Endothelial cell of umbilical vein (primary cell): ENCODE results near the gene NALCN. TPM values are rescaled to one million over a fixed set of nuclear protein-coding genes. Genes with fewer than 3 reads are reported as not detected.

ENCODE experiments used
- BruUV-seq: library from RNA; stranded (reverse); fragments of 400-500 nt; replicated peaks from 2 replicates; lab custom pipeline; 2021; lab: Mats Ljungman, UMichigan
- CTCF ChIA-PET: fragments of 300-600, 350-600 bp; sonication (Branson Sonifier 250); formaldehyde crosslinking; loops from one replicate; lab custom pipeline; 2021; ENCODE audit warnings: antibody characterized with exemption, inconsistent platforms; lab: Charles Lee
- POLR2A ChIA-PET: fragments of 300-600, 350-600 bp; sonication (Branson Sonifier 250); formaldehyde crosslinking; loops from one replicate; lab custom pipeline; 2021; ENCODE audit warnings: antibody characterized with exemption, inconsistent platforms; lab: Charles Lee
- DNase-seq: peaks from one replicate; pipeline ENCODE4 v3.0.0-alpha.2; 2011; ENCODE audit warnings: low read depth, low spot score
- FAIRE-seq: peaks from 2 replicates; lab custom pipeline; 2011; peaks lifted over from hg19 to GRCh38; lab: Jason Lieb, UNC
- H2AFZ ChIP-seq: 2 replicates; pipeline ENCODE4 v1.6.0; 2012; ENCODE audit warnings: low read depth, low read length, control low read depth, inconsistent platforms
- H3K27ac ChIP-seq: 2 replicates; pipeline ENCODE4 v1.5.1; 2011; ENCODE audit warnings: low read depth, mild to moderate bottlenecking, control low read depth, low read length, moderate library complexity; ENCODE audit not compliant: insufficient read depth
- H3K27me3 ChIP-seq, 2 experiments: 2 replicates each; pipeline versions ENCODE4 v1.6.0 to v1.6.1; 2011; ENCODE audit warnings: low read length in 2 of 2, mixed read lengths in 1 of 2; ENCODE audit not compliant: control insufficient read depth in 2 of 2, insufficient read depth in 2 of 2
- H3K36me3 ChIP-seq, 2 experiments: 2 replicates in 1 of 2; 3 replicates in 1 of 2; pipeline ENCODE4 v1.5.1; 2011; ENCODE audit warnings: low read length in 2 of 2, mild to moderate bottlenecking in 1 of 2, moderate library complexity in 1 of 2; ENCODE audit not compliant: control insufficient read depth in 2 of 2, insufficient read depth in 2 of 2; ENCODE audit errors: extremely low read depth in 1 of 2
- H3K4me1 ChIP-seq: 3 replicates; pipeline ENCODE4 v1.5.1; 2011; ENCODE audit warnings: mild to moderate bottlenecking, low read length; ENCODE audit not compliant: control insufficient read depth, insufficient read depth; ENCODE audit errors: extremely low read depth
- H3K4me2 ChIP-seq: 2 replicates; pipeline ENCODE4 v1.6.1; 2011; ENCODE audit warnings: low read length, control low read depth, mixed read lengths; ENCODE audit not compliant: insufficient read depth
- H3K4me3 ChIP-seq, 3 experiments: fragments of 200-600 bp in 1 of 3; sonication (generic), shearing (Covaris generic) in 1 of 3; replicated peaks in 1 of 3; 2 replicates each; pipeline ENCODE4 v1.5.1; 2011 to 2016; ENCODE audit warnings: control low read depth in 3 of 3, low read length in 3 of 3, mild to moderate bottlenecking in 2 of 3, inconsistent platforms in 1 of 3, low read depth in 1 of 3, moderate library complexity in 1 of 3; ENCODE audit not compliant: insufficient read depth in 1 of 3
- H3K79me2 ChIP-seq: 2 replicates; pipeline ENCODE4 v1.6.0; 2012; ENCODE audit warnings: low read length, inconsistent platforms; ENCODE audit not compliant: control insufficient read depth, insufficient read depth
- H3K9ac ChIP-seq: replicated peaks from 2 replicates; pipeline ENCODE3; 2011; ENCODE audit warnings: low read length, control low read depth; ENCODE audit not compliant: insufficient read depth; ENCODE audit errors: extremely low read depth
- H3K9me1 ChIP-seq: replicated peaks from 3 replicates; pipeline ENCODE4 v1.6.0; 2011; ENCODE audit warnings: mild to moderate bottlenecking, low read length; ENCODE audit not compliant: control insufficient read depth, insufficient read depth; ENCODE audit errors: extremely low read depth
- H3K9me3 ChIP-seq: replicated peaks from 2 replicates; pipeline ENCODE4 v1.5.1; 2012; ENCODE audit warnings: low read length, inconsistent platforms; ENCODE audit not compliant: control insufficient read depth, insufficient read depth
- H4K20me1 ChIP-seq: replicated peaks from 2 replicates; pipeline ENCODE3; 2011; ENCODE audit warnings: mild to moderate bottlenecking, low read length; ENCODE audit not compliant: control insufficient read depth, insufficient read depth; ENCODE audit errors: extremely low read depth
- POLR2AphosphoS5 ChIP-seq: IDR thresholded peaks from 2 replicates; pipeline ENCODE4 v1.6.1; 2012; ENCODE audit warnings: low read depth, mild to moderate bottlenecking, control low read depth, low read length, moderate library complexity; ENCODE audit not compliant: insufficient read depth
- dilution Hi-C: fragments of 300-500 bp; cut with MboI; formaldehyde crosslinking; loops from one replicate; pipeline ENCODE4 v1.15.0; 2019; ENCODE audit warnings: low sequenced_read_pairs; ENCODE audit not compliant: extremely low pct_ligation_motif_present
- intact Hi-C: fragments of 100-400 bp; cut with micrococcal nuclease; formaldehyde crosslinking; loops from one replicate; pipeline ENCODE4 v1.10.0; 2022
- polyA plus RNA-seq, 4 experiments: library from polyadenylated mRNA; depleted of rRNA in 3 of 4; stranded (reverse) in 3 of 4; unstranded in 1 of 4; fragments of >200 nt; gene quantifications; 2 replicates each; pipeline versions ENCODE4 v1.2.1 to v1.2.3, GENCODE V29; 2011 to 2012; ENCODE audit warnings: missing spikeins in 1 of 4
- total RNA-seq: library from RNA; stranded (reverse); gene quantifications from 2 replicates; pipeline ENCODE4 v1.2.3, GENCODE V29; 2021
- TF ChIP-seq, protein P1 (sequence below): IDR thresholded peaks from 2 replicates; pipeline ENCODE4 v1.6.1; 2011; ENCODE audit not compliant: insufficient read depth, insufficient read length

The NALCN gene
- total and polyA plus RNA-seq, 2 donors (not counting 3 experiments of a cell fraction or from before 2014, with no cell fraction given) = 3.3 to 4.4 TPM

GRCh38 chr13:101010100-101010499, 406.2 kb downstream of the NALCN start:
- intact Hi-C loops (no loop called here), dilution Hi-C loops (no loop called here)
- TF ChIP-seq, protein P1, sequence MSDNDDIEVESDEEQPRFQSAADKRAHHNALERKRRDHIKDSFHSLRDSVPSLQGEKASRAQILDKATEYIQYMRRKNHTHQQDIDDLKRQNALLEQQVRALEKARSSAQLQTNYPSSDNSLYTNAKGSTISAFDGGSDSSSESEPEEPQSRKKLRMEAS = no peak
- Histone ChIP-seq H3K4me2 (no peak overlapping the region), H3K9ac (no peak overlapping the region), H3K79me2 (no peaks in the 10 kb centered on the region), H2AFZ (no peak overlapping the region), H3K27me3 (no peaks in the 10 kb centered on the region), H3K9me3 (no peaks in the 10 kb centered on the region), H3K36me3 (no peaks in the 10 kb centered on the region), H3K4me1 (no peaks in the 10 kb centered on the region), H3K4me3 (no peak overlapping the region), H3K9me1 (no peaks in the 10 kb centered on the region), H4K20me1 (no peaks in the 10 kb centered on the region), H3K27ac (no peak overlapping the region)
- no TSS peak for BruUV-seq
- CTCF ChIA-PET = no interaction called here
- no peak for FAIRE-seq
- no peak for DNase-seq
- POLR2A ChIA-PET = no interaction called here

GRCh38 chr13:101007245-101007644, 409.1 kb downstream of the NALCN start:
- BruUV-seq = no TSS peak
- no peak for FAIRE-seq
- dilution Hi-C loops = no loop called here

More at GRCh38 chr13:101007245-101007644, 409.1 kb downstream of the NALCN start:
- H3K27me3 ChIP-seq = no peaks in the 10 kb centered on the region
- H3K9me3 ChIP-seq = no peaks in the 10 kb centered on the region
- ChIA-PET CTCF (no interaction called here), POLR2A (no interaction called here)
- H3K9me1 ChIP-seq = no peaks in the 10 kb centered on the region
- H3K36me3 ChIP-seq = no peaks in the 10 kb centered on the region
- intact Hi-C loops = no loop called here
- no peaks in the 10 kb centered on the region for H4K20me1 ChIP-seq
- no peak for DNase-seq
- no peak overlapping the region for H2AFZ ChIP-seq
- no peaks in the 10 kb centered on the region for H3K4me1 ChIP-seq
- no peaks in the 10 kb centered on the region for H3K79me2 ChIP-seq
- no peak overlapping the region for H3K9ac ChIP-seq
- H3K4me3 ChIP-seq = no peak overlapping the region
- no peak for TF ChIP-seq POLR2AphosphoS5
- no peak overlapping the region for H3K27ac ChIP-seq
- no peak overlapping the region for H3K4me2 ChIP-seq

Other genes starting within 250 kb of the NALCN start
- 8.8 and 9.9 TPM in 2 replicates for gene ITGBL1, start 36.2 kb upstream of the NALCN start, total RNA-seq
- gene ITGBL1, start 36.2 kb upstream of the NALCN start, polyA plus RNA-seq = 2.7 and 4.6 TPM in 2 replicates